ENCODE data around the gene MARF1.
"Not testable (repeated sequence)": the region's sequence is repeated elsewhere in the genome, so short reads cannot be mapped to it uniquely, and the experiment has no call there.

Gene MARF1

GRCh38 chr16:15573274-15573895 lies 69.6 kb downstream of the MARF1 start:
- TF ChIP-seq CTCF (IDR thresholded peaks at IDR 0.05; ENCODE audit: borderline replicate concordance, control extremely low read depth, extremely low read depth, insufficient read depth, missing control alignments), result no peak
- in situ Hi-C loops (cut with MboI; ENCODE audit: low sequenced_read_pairs, unreplicated experiment), result no loop called here
- no peak for DNase-seq (ENCODE audit: low spot score)

GRCh38 chr16:15572329-15573001 lies 70.5 kb downstream of the MARF1 start:
- no peak for DNase-seq (ENCODE audit: low spot score)

GRCh38 chr16:15571557-15571956 lies 71.4 kb downstream of the MARF1 start:
- no peak for TF ChIP-seq CTCF (IDR thresholded peaks at IDR 0.05; ENCODE audit: borderline replicate concordance, control extremely low read depth, extremely low read depth, insufficient read depth, missing control alignments)
- no peak for DNase-seq (ENCODE audit: low spot score)
- in situ Hi-C loops (cut with MboI; ENCODE audit: low sequenced_read_pairs, unreplicated experiment), result no loop called here

More at GRCh38 chr16:15572329-15573001, 70.5 kb downstream of the MARF1 start:
- TF ChIP-seq CTCF (IDR thresholded peaks at IDR 0.05; ENCODE audit: borderline replicate concordance, control extremely low read depth, extremely low read depth, insufficient read depth, missing control alignments), result no peak
- in situ Hi-C loops (cut with MboI; ENCODE audit: low sequenced_read_pairs, unreplicated experiment), result no loop called here

DNA sequence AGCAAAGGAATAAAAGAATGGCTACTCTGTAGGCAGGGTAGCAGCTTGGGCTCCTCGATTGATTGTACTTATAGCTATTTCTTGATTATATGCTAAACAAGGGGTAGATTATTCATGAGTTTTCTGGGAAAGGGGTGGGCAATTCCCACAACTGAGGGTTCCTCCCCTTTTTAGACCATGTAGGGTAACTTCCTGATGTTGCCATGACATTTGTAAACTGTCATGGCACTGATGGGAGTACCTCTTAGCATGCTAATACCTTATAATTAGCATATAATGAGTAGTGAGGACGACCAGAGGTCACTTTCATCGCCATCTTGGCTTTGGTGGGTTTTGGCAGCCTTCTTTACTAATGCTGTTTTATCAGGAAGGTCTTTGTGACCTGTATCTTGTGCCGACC lies 72.3 kb downstream of the MARF1 start:
- in situ Hi-C loops (cut with MboI; ENCODE audit: low sequenced_read_pairs, unreplicated experiment); DNase-seq (ENCODE audit: low spot score): not testable (repeated sequence)

- DNase-seq (ENCODE audit: low spot score), result no peak
- in situ Hi-C loops (cut with MboI; ENCODE audit: low sequenced_read_pairs, unreplicated experiment), result no loop called here
- no peak for TF ChIP-seq CTCF (IDR thresholded peaks at IDR 0.05; ENCODE audit: borderline replicate concordance, control extremely low read depth, extremely low read depth, insufficient read depth, missing control alignments)
Measured at GRCh38 chr16:15567823-15568222, 75.1 kb downstream of the MARF1 start.

GRCh38 chr16:15566095-15566494 lies 76.9 kb downstream of the MARF1 start:
- no peak for DNase-seq (ENCODE audit: low spot score)
- in situ Hi-C loops (cut with MboI; ENCODE audit: low sequenced_read_pairs, unreplicated experiment), result no loop called here
- no peak for TF ChIP-seq CTCF (IDR thresholded peaks at IDR 0.05; ENCODE audit: borderline replicate concordance, control extremely low read depth, extremely low read depth, insufficient read depth, missing control alignments)

DNA sequence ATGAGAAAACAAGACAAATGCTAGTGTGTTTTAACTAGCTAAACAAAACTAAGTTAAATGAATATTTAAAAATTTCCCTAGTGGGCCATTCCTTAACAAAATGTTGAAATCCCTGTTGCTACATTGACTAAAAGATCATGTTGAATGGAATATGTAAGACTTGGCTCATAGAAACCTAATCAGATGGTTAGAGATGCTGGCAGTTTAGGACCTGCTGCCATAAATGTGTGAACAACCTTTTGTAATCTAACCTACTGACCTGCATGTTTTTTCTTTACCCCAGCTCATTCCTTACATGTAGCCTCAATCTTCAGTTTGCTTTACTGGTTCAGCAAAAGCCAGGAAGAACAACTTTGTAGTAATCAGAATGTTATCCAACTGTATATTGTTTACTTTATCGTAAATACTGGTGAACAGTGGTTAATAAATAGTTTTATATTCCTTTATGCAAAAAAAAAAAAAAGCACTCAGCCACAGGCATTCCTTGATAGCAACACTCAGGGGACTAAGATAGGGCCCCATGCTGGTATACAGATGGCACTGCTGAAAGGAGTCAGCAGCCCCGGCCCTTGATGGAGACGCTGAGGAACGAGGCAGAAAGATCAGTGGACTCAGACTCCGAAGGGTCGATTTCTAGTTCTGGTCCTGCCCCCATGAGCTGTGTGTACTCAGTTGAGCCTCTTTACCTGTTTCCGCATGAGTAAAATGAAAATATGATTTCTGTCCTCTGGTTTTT lies 78.2 kb downstream of the MARF1 start:
- DNase-seq (ENCODE audit: low spot score), result no peak
- in situ Hi-C loops (cut with MboI; ENCODE audit: low sequenced_read_pairs, unreplicated experiment), result no loop called here
- no peak for TF ChIP-seq CTCF (IDR thresholded peaks at IDR 0.05; ENCODE audit: borderline replicate concordance, control extremely low read depth, extremely low read depth, insufficient read depth, missing control alignments)
